Colonic mucosa (tissue), 4 donors: Measurements from ENCODE around the gene AKAP11. TPM values are rescaled to one million over a fixed set of nuclear protein-coding genes. Genes with fewer than 3 reads are reported as not detected.
A peak's percentile ranks its signal among the peaks of the same experiment; 100 is the strongest.

Experiments used
- DNase-seq: peaks from one replicate; pipeline ENCODE4 v3.0.0-alpha.2; 2020
- H3K27ac ChIP-seq: fragments of 200-600 bp; one replicate; pipeline ENCODE4 v1.8.0; 2021
- H3K27me3 ChIP-seq: fragments of 200-600 bp; one replicate; pipeline ENCODE4 v1.8.0; 2021
- H3K36me3 ChIP-seq: fragments of 200-600 bp; one replicate; pipeline ENCODE4 v1.8.0; 2021
- H3K4me1 ChIP-seq: fragments of 200-600 bp; one replicate; pipeline ENCODE4 v1.8.0; 2021; ENCODE audit warnings: mild to moderate bottlenecking
- H3K4me3 ChIP-seq: fragments of 200-600 bp; one replicate; pipeline ENCODE4 v1.8.0; 2021
- H3K9ac ChIP-seq, 2 donors: one replicate each; pipeline ENCODE4 v1.7.0; 2013; ENCODE audit warnings: control low read depth in 2 of 2, low read depth in 2 of 2, low read length in 2 of 2
- H3K9me3 ChIP-seq: fragments of 200-600 bp; one replicate; pipeline ENCODE4 v1.8.0; 2021
- CTCF ChIP-seq: fragments of 200-600 bp; IDR thresholded peaks from one replicate; pipeline ENCODE4 v1.8.0; 2022; ENCODE audit warnings: antibody characterized with exemption, mild to moderate bottlenecking
- intact Hi-C: fragments of 100-400 bp; cut with DNase I; formaldehyde crosslinking; loops from one replicate; pipeline ENCODE4 v1.14.1; 2022
- total RNA-seq, 2 donors: library from RNA; stranded (reverse); fragmentation: NEBNext Ultra II Directional in 1 of 2; extraction: Animal tissue kit (Norgen Biotek cat#: 25700) in 1 of 2; gene quantifications; one replicate each; pipeline ENCODE4 v1.2.1, GENCODE V29; 2021
- donor health status: healthy.
- donor health status: DM: no; HTN: no; CAD: no.
- donor health status: DM: no; HTN: no; CAD: no.

Gene AKAP11
- total RNA-seq, 2 donors from 2014 or later = 19.9 to 27.6 TPM

- Histone ChIP-seq H3K9me3 (no peaks in the 10 kb centered on the region), H3K36me3 (no peaks in the 10 kb centered on the region), H3K27ac (no peak overlapping the region), H3K4me1 (no peaks in the 10 kb centered on the region), H3K4me3 (no peak overlapping the region), H3K27me3 (no peaks in the 10 kb centered on the region), H3K9ac (no peak overlapping the region)
- no peak for DNase-seq
- intact Hi-C loops = no loop called here
- TF ChIP-seq CTCF = no peak
These were observed 7.1 kb downstream of the AKAP11 start for GRCh38 chr13:42279080-42279479.

GRCh38 chr13:42279986-42280385 is 8.0 kb downstream of the AKAP11 start:
- H3K9me3 ChIP-seq = no peaks in the 10 kb centered on the region
- no peak for TF ChIP-seq CTCF
- H3K4me3 ChIP-seq = no peak overlapping the region
- no peak overlapping the region for H3K27ac ChIP-seq
- no peaks in the 10 kb centered on the region for H3K27me3 ChIP-seq
- no peak for DNase-seq
- no peaks in the 10 kb centered on the region for H3K36me3 ChIP-seq
- intact Hi-C loops = no loop called here
- H3K9ac ChIP-seq = no peak overlapping the region
- H3K4me1 ChIP-seq = no peaks in the 10 kb centered on the region

- Histone ChIP-seq H3K4me1 (no peaks in the 10 kb centered on the region), H3K36me3 (no peaks in the 10 kb centered on the region), H3K9me3 (no peaks in the 10 kb centered on the region), H3K27me3 (no peaks in the 10 kb centered on the region), H3K4me3 (no peak overlapping the region), H3K9ac (no peak overlapping the region), H3K27ac (no peak overlapping the region)
- no peak for DNase-seq
- no peak for TF ChIP-seq CTCF
- intact Hi-C loops = no loop called here
These were observed 8.6 kb downstream of the AKAP11 start for GRCh38 chr13:42280537-42280936.

GRCh38 chr13:42283574-42283973 is 11.6 kb downstream of the AKAP11 start:
- H3K4me1 ChIP-seq = no peaks in the 10 kb centered on the region
- no peak for TF ChIP-seq CTCF

GRCh38 chr13:42284068-42284467 is 12.1 kb downstream of the AKAP11 start:
- Histone ChIP-seq H3K9me3 (no peaks in the 10 kb centered on the region), H3K4me1 (no peaks in the 10 kb centered on the region), H3K4me3 (no peak overlapping the region), H3K36me3 (no peaks in the 10 kb centered on the region), H3K27ac (peak overlapping the region; percentile 23), H3K27me3 (no peaks in the 10 kb centered on the region), H3K9ac (no peak overlapping the region)
- DNase-seq = no peak
- TF ChIP-seq CTCF = no peak
- intact Hi-C loops = no loop called here

More at GRCh38 chr13:42283574-42283973, 11.6 kb downstream of the AKAP11 start:
- H3K27me3 ChIP-seq = no peaks in the 10 kb centered on the region
- no peak overlapping the region for H3K4me3 ChIP-seq
- H3K9me3 ChIP-seq = no peaks in the 10 kb centered on the region
- peak overlapping the region; percentile 23 for H3K27ac ChIP-seq
- no peak overlapping the region for H3K9ac ChIP-seq
- no peaks in the 10 kb centered on the region for H3K36me3 ChIP-seq
- peak; percentile 38 for DNase-seq
- intact Hi-C loops = no loop called here

GRCh38 chr13:42298392-42298791 is 26.4 kb downstream of the AKAP11 start:
- Histone ChIP-seq H3K27me3 (no peaks in the 10 kb centered on the region), H3K27ac (no peak overlapping the region), H3K9me3 (no peaks in the 10 kb centered on the region), H3K36me3 (peaks cover 16% of the 10 kb centered on the region), H3K9ac (no peak overlapping the region), H3K4me3 (no peak overlapping the region), H3K4me1 (no peaks in the 10 kb centered on the region)
- no peak for DNase-seq
- TF ChIP-seq CTCF = no peak
- intact Hi-C loops = no loop called here
